ENCODE measurements around the gene IRS2. TPM values are rescaled to one million over a fixed set of nuclear protein-coding genes. Genes with fewer than 3 reads are reported as not detected.

Gene IRS2
- total and polyA plus RNA-seq, 4 donors: 4.0 to 9.1 (median 6.7) TPM

- Histone ChIP-seq H3K4me1 (ENCODE audit: control insufficient read depth in 4 of 4, insufficient read depth in 4 of 4, low read length in 3 of 4) (peaks cover 20 to 50% (median 32%) of the 10 kb centered on the region in 4 donors), H3K36me3 (ENCODE audit: control insufficient read depth in 4 of 4, insufficient read depth in 3 of 4, low read depth in 1 of 4, low read length in 3 of 4) (peaks cover 2 to 22% (median 6%) of the 10 kb centered on the region in 4 donors), H3K4me3 (ENCODE audit: low read depth in 1 of 3, low read length in 3 of 3) (peak overlapping the region; percentile 49 to 90 (median 79)), H3K9me3 (ENCODE audit: control insufficient read depth in 4 of 4, low read length in 3 of 4) (no peaks in the 10 kb centered on the region), H3K9ac (ENCODE audit: low read depth in 1 of 2, low read length in 2 of 2) (peak overlapping the region; percentile 77 to 81), H3K27me3 (ENCODE audit: control insufficient read depth in 4 of 4, insufficient read depth in 4 of 4, low read length in 3 of 4) (no peaks in the 10 kb centered on the region), H3K27ac (ENCODE audit: low read depth in 1 of 2, low read length in 2 of 2) (peak overlapping the region; percentile 52 to 59)
- DNase-seq (ENCODE audit: low spot score): no peak
- no peak for TF ChIP-seq YY1 (IDR thresholded peaks at IDR 0.05)
- no peak for TF ChIP-seq HNF4A (conservative IDR thresholded peaks at IDR 0.05)
- no peak for TF ChIP-seq JUND (IDR thresholded peaks at IDR 0.05)
- no peak for TF ChIP-seq FOXA2 (IDR thresholded peaks at IDR 0.05)
- TF ChIP-seq NR2F2 (IDR thresholded peaks at IDR 0.05): no peak
- no peak for TF ChIP-seq HNF4G (IDR thresholded peaks at IDR 0.05)
- TF ChIP-seq RXRA (IDR thresholded peaks at IDR 0.05): no peak
- no peak for TF ChIP-seq EGR1 (IDR thresholded peaks at IDR 0.05; ENCODE audit: low read depth in 2 of 2)
- TF ChIP-seq FOXA1 (IDR thresholded peaks at IDR 0.05): no peak
- TF ChIP-seq MAX (IDR thresholded peaks at IDR 0.05): no peak
- no peak for TF ChIP-seq SP1 (IDR thresholded peaks at IDR 0.05)
- TF ChIP-seq GABPA (IDR thresholded peaks at IDR 0.05 in 1 of 2, conservative IDR thresholded peaks at IDR 0.05 in 1 of 2): no peak
- TF ChIP-seq TAF1 (conservative IDR thresholded peaks at IDR 0.05): no peak
- no peak for TF ChIP-seq RAD21 (IDR thresholded peaks at IDR 0.05)
- TF ChIP-seq, protein P1, sequence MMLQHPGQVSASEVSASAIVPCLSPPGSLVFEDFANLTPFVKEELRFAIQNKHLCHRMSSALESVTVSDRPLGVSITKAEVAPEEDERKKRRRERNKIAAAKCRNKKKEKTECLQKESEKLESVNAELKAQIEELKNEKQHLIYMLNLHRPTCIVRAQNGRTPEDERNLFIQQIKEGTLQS (IDR thresholded peaks at IDR 0.05): no peak
- no peak for TF ChIP-seq CTCF (IDR thresholded peaks at IDR 0.05; ENCODE audit: low read depth, low read length, missing input control)
- no peak for TF ChIP-seq REST (IDR thresholded peaks at IDR 0.05)
- TF ChIP-seq ZBTB33 (IDR thresholded peaks at IDR 0.05): no peak
- 39% methylated on average over 11 of the region's 11 CpGs for WGBS
Observed at GRCh38 chr13:109780845-109781383, 5.5 kb downstream of the IRS2 start.
